Stimulated activated CD8-positive, alpha-beta memory T cell treated with anti-CD3 and anti-CD28 coated beads, Interleukin-12 subunit alpha, Interleukin-12 subunit beta, amount 100 ng/mL, for 1 hour (primary cell): ENCODE results near the gene TMC3.
A peak's percentile ranks its signal among the peaks of the same experiment; 100 is the strongest.

ENCODE experiments used
- DNase-seq: peaks from one replicate; pipeline ENCODE4 v3.0.0-alpha.2; 2020; ENCODE audit warnings: low read depth

TMC3 gene

GRCh38 chr15:81297603-81298575, 76.1 kb downstream of the TMC3 start:
- DNase-seq = no peak

DNA sequence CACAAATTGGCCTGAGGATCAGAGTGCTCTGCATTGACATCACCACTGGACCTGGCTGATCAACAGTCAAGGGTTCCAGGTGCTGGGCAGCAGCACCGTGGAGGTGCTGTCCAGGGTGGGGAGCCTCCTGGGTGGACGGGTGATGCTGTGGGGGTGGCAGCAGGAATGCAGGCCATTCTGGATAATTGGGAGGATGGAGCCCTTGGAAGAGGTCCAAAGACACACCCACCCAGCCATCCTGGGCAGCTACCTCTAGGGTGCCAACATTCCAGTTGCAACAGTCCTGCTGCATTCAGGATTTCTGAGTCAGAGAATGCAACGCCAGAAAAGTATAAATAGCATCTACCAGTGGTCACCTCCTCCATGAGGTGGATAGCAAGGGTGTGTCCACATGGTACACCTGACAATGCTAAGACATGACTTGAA, 76.9 kb downstream of the TMC3 start:
- DNase-seq = no peak

- DNase-seq = peak; percentile 50
These were observed 77.3 kb downstream of the TMC3 start for GRCh38 chr15:81296673-81297072.

DNA sequence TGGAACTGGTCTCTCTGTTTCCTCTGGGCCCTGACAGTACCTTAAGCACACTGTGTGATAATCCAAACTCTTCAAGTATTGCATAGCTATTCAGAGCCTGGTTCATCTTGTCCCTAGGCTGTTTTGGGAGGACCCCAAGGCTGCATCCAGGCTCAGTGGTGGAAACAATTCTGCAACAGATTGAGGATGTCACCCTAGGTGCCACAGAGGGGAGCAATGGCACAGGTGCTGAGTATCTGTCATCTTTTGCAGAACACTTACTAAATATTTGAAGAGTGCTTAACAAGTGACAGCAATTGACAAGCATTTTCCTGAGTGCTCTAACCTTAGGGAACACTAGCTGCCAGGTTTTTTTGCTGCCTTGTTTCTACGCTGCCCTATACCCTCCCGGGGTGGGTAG, 77.8 kb downstream of the TMC3 start:
- no peak for DNase-seq

GRCh38 chr15:81295486-81296121, 78.4 kb downstream of the TMC3 start:
- DNase-seq = no peak

- no peak for DNase-seq
These were observed 79.5 kb downstream of the TMC3 start for GRCh38 chr15:81294516-81294880.

GRCh38 chr15:81293728-81294515, 80.1 kb downstream of the TMC3 start:
- peak; percentile 49 for DNase-seq

DNA sequence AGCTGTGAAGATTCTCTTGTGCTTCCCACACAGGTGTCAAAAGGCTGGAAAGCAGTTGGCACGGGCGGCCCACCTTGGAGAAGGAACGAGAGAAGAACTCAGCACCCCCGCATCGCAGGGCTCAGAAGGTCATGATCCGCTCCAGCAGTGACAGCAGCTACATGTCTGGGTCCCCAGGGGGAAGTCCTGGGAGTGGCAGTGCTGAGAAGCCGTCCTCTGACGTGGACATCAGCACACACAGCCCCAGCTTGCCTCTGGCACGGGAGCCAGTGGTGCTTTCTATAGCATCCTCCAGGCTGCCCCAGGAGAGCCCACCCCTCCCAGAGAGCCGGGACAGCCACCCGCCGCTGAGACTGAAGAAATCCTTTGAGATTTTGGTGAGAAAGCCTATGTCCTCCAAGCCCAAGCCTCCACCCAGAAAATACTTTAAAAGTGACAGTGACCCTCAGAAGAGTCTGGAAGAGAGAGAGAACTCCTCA, 81.5 kb downstream of the TMC3 start:
- no peak for DNase-seq

DNA sequence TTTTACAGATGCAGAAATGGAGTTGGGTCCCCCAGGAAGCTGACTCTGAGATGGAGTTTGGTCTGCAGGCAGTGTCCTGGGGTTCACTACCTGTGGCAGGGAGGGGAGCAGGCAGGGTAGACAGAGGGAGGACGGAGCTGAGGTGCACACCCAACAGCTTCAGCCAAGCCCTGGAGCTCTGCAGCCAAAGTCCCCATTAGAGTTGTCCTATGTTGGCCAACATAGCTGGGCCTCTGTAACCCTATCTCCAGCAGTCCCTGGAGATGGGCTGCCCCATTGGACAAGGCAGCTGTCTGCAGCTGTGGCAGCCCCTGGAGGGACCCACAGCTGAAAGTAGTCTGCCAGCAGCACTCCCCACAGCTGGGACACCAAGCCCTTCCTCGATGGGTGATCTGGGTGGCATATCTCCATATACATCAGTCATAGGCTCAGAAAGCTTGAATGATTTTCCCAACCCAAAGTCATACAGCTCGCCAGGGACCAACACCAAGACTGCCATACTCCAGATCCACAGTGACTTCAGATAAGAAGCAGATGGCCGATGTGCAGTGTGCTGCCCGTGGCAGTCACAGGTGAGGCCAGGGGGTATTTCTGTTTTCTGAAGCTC, 82.0 kb downstream of the TMC3 start:
- DNase-seq = no peak

- DNase-seq = no peak
These were observed 84.1 kb downstream of the TMC3 start for GRCh38 chr15:81289910-81290309.

- no peak for DNase-seq
These were observed 85.4 kb downstream of the TMC3 start for GRCh38 chr15:81288616-81289015.

DNA sequence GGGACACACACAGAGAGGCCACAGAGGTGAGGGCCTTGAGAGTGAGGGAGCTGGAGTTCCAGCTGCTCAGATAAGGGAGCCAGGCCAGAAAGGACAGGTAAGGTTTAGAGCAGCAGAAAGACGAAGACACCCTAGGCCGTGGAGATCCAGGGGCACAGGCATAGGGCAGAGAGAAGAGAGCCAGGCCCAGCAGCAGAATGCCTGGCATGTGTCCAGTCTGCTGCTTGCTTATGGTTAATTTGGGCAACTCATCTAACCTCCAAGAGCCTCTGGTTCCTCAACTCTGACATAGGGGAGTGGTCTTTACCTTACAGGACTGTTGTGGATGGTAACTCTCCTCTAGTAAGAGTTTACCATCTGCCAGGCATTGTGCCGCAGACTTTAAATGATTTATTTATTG, 86.0 kb downstream of the TMC3 start:
- no peak for DNase-seq

DNA sequence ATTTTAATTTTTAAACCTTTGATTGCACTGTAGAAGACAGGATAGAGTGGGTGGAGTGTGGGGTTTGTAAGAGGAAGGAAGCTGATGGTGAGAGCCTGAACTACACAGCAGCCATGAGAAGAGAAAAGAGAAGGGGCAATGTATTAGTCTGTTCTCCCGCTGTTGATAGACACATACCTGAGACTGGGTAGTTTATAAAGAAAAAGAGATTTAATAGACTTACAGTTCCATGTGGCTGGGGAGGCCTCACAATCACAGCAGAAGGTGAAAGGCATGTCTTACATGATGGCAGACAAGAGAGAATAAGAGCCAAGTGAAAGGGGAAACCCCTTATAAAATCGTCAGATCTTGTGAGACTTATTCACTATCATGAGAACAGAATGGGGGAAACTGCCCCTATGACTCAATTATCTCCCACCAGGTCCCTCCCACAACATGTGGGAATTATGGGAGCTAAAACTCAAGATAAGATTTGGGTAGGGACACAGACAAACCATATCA, 87.3 kb downstream of the TMC3 start:
- no peak for DNase-seq

DNA sequence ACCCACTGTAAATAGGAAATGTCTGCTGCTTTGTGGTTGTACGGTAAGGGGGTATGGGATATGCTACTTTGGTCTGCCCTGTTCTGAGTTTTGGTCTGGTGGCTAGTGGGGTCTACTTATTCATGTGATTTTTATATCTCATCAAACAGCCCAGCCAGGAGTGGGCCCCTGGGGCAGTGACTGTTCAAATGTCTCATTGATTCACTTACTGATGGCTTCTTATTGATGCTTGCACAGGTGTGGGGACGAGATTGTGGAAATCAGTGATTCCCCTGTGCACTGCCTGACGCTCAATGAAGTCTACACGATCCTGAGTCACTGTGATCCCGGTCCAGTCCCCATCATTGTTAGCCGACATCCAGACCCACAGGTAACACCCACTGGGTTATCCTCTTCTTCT, 88.6 kb downstream of the TMC3 start:
- DNase-seq = no peak

DNA sequence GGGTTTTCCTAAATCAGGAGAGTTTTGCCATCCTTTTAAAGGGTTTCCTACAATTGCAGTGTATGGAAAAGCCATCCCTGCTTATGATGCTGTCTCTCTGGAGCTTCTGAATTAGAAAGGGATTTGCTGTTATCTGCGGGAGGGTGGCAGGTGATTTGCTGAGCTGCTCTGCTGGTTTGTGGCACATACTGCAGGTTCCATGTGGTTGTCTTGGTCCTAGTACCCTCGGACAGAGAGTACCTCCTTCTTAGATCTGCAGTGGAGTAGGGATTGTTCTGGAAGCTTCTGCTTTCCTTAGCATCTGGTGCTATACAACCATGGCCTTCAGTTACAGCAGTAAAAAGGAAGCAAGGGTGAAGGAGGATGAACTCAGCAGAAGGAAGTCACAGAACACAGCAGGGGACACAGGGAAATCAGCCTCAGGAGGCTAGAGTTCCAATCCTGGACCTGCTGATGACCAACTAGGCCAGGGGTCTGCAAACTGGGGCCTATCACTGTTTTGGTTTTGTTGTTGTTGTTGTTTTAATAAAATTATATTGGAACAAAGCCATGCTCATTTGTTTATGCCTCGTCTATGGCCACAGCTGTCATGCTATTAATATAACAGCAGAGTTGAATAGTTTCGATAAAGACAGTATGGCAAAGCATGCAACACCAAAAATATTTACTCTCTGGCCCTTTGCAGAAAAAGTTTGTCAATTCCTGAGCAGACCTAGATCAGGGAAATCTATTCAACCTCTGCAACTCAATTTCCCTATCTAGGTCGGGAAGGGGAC, 89.6 kb downstream of the TMC3 start:
- DNase-seq = no peak

GRCh38 chr15:81282911-81283310, 91.1 kb downstream of the TMC3 start:
- DNase-seq = no peak

- DNase-seq = no peak
These were observed 91.5 kb downstream of the TMC3 start for GRCh38 chr15:81282606-81282895.

DNA sequence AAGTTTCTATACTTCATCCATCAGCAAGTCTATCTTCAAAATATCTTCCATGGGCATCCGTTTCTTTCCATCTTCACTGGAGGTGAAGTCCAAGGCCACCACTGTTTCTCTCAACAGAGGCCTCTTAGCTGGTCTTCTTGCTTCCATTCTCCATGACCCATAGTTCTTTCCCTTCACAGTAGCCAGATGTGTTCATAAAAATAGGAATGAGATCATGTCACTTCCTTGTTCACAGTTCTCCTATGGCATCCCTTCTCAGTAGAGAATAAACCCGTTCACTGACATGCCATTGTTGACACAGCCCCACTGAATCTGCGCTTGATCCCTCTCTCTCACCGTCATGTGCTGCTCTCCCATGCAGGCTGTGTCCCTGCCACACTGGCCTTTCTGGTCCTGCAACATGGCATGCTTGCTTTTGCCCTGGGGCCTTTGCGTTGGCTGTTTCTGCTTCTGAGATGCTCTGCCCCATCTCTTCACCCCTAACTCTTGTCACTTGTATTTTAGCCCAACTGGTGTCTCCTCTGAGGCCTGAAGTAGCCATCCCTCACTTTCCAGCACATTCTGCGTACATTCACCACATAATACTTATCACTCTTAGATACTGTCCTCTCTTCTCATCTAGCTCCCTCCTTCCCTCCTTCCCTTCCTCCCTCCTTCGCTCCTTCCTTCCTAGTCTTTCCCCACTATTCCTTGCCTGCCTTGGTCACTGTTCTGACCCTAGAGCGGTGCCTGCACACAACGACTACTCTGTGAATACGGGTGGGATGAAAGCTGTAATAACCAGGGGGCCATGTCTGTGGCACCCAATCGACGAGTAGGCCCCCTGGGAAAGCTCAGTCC, 92.0 kb downstream of the TMC3 start:
- no peak for DNase-seq

DNA sequence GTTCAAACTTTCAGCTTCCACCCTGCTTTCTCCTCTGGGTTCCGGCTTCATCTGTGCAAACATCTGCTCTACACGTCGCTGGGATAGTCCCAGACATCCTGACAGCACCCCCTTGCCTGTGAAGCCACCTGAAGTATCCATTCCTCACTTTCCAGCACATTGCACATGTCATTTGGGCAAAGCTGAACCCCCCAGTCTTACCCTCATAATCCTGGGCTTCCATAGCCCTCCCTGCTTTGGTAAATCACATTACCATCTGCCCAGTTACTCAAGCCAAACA, 92.6 kb downstream of the TMC3 start:
- DNase-seq = no peak
